Measurements from ENCODE around the gene PRSS38.

The PRSS38 gene

GRCh38 chr1:227887697-227888403 lies 72.4 kb downstream of the PRSS38 start:
- DNase-seq, result no peak

- no peak for DNase-seq
Measured at GRCh38 chr1:227888404-227889046, 73.0 kb downstream of the PRSS38 start.

- no peak for DNase-seq
Measured at GRCh38 chr1:227889047-227889862, 73.8 kb downstream of the PRSS38 start.

- no peak for DNase-seq
Measured at GRCh38 chr1:227889863-227890405, 74.5 kb downstream of the PRSS38 start.

- no peak for DNase-seq
Measured at GRCh38 chr1:227890451-227891222, 75.2 kb downstream of the PRSS38 start.

GRCh38 chr1:227891223-227891954 lies 75.9 kb downstream of the PRSS38 start:
- DNase-seq, result no peak

GRCh38 chr1:227891955-227892488 lies 76.5 kb downstream of the PRSS38 start:
- no peak for DNase-seq

- DNase-seq, result no peak
Measured at GRCh38 chr1:227892489-227893299, 77.2 kb downstream of the PRSS38 start.

GRCh38 chr1:227893300-227893948 lies 77.9 kb downstream of the PRSS38 start:
- no peak for DNase-seq

GRCh38 chr1:227893949-227894721 lies 78.7 kb downstream of the PRSS38 start:
- no peak for DNase-seq

GRCh38 chr1:227894831-227895451 lies 79.5 kb downstream of the PRSS38 start:
- no peak for DNase-seq

Data from NCI-H2171 treated with DMSO at 0.1 percent for 48 hours (cell line).